K562 (cell line): ENCODE results near the gene OSBPL10.

Source experiments
- EHMT2 ChIP-seq: fragments of 450-650 bp; IDR thresholded peaks from 2 replicates; pipeline ENCODE4 v1.6.1; 2018; ENCODE audit warnings: antibody characterized with exemption
- EZH2 ChIP-seq: IDR thresholded peaks from 2 replicates; pipeline ENCODE4 v1.6.1; 2012; ENCODE audit warnings: low read depth, mild to moderate bottlenecking, inconsistent platforms, low read length, borderline replicate concordance
- KDM1A ChIP-seq, 2 experiments: fragments of 450-650 bp; IDR thresholded peaks; 2 replicates each; pipeline ENCODE4 v1.6.1; 2016; ENCODE audit warnings: mild to moderate bottlenecking in 2 of 2
- PTBP1 ChIP-seq: fragments of 200-400 bp; formaldehyde crosslinking; IDR thresholded peaks from 2 replicates; pipeline ENCODE4 v1.6.1; 2017; ENCODE audit warnings: low read depth, low read length
- SREBF2 ChIP-seq: sonication (generic); formaldehyde crosslinking; IDR thresholded peaks from 2 replicates; pipeline ENCODE4 v1.4.0; 2020; ENCODE audit warnings: mild to moderate bottlenecking, missing genetic modification reagents
- ZFP30 ChIP-seq: fragments of 250-450 bp; sonication (Bioruptor Pico); IDR thresholded peaks from 2 replicates; pipeline ENCODE4 v1.8.0; 2022; ENCODE audit warnings: moderate library complexity, mild to moderate bottlenecking, inconsistent platforms, borderline replicate concordance
- ZNF764 ChIP-seq: fragments of 250-450 bp; sonication (Bioruptor Pico); IDR thresholded peaks from 2 replicates; pipeline ENCODE4 v1.4.0; 2020; ENCODE audit warnings: low read depth, mild to moderate bottlenecking, moderate library complexity
- TF ChIP-seq, protein P1 (sequence below): fragments of 250-450 bp; sonication (Bioruptor Pico); IDR thresholded peaks from 2 replicates; pipeline ENCODE4 v1.8.0; 2021; ENCODE audit warnings: borderline replicate concordance, mild to moderate bottlenecking, moderate library complexity; ENCODE audit not compliant: poor library complexity, severe bottlenecking
- TF ChIP-seq, protein P2 (sequence below), 2 experiments: IDR thresholded peaks in 1 of 2; conservative IDR thresholded peaks in 1 of 2; 2 replicates each; pipeline ENCODE4 v1.6.1; 2016; ENCODE audit warnings: low read depth in 2 of 2, mild to moderate bottlenecking in 1 of 2, missing compliant biosample characterization in 1 of 2, missing genetic modification characterization in 1 of 2, moderate library complexity in 1 of 2

DNA sequence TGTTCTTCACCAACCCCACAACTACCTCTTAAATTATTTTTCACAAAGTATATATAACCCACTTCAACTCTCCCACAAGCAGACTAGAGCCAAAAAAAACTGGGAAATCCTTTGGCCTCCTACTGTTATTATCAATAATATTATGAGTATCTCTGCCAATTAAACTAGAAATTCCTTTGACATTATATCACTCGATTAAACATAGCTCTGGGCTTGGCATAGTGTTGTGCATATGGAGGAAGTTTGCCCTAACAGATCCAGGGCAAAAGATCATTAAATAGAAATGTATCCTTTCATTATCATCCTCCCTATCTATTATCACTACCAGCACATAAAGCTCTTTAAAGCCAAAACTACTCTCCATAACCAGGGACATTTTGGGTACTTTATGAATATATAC, 74.9 kb downstream of the OSBPL10 start:
- TF ChIP-seq EHMT2 (no peak), ZNF764 (CRISPR knock-in tag) (no peak), KDM1A (IDR thresholded peaks at IDR 0.05) (no peak), SREBF2 (CRISPR knock-in tag) (no peak), PTBP1 (no peak), ZFP30 (CRISPR knock-in tag) (no peak), EZH2 (no peak)
- TF ChIP-seq, protein P1, sequence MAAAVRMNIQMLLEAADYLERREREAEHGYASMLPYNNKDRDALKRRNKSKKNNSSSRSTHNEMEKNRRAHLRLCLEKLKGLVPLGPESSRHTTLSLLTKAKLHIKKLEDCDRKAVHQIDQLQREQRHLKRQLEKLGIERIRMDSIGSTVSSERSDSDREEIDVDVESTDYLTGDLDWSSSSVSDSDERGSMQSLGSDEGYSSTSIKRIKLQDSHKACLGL (CRISPR knock-in tag) = no peak
- TF ChIP-seq, protein P2, sequence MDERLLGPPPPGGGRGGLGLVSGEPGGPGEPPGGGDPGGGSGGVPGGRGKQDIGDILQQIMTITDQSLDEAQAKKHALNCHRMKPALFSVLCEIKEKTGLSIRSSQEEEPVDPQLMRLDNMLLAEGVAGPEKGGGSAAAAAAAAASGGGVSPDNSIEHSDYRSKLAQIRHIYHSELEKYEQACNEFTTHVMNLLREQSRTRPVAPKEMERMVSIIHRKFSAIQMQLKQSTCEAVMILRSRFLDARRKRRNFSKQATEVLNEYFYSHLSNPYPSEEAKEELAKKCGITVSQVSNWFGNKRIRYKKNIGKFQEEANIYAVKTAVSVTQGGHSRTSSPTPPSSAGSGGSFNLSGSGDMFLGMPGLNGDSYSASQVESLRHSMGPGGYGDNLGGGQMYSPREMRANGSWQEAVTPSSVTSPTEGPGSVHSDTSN (CRISPR knock-in tag; IDR thresholded peaks at IDR 0.05; ENCODE audit: low read depth) = no peak
- TF ChIP-seq, protein P2 (tag; conservative IDR thresholded peaks at IDR 0.05; ENCODE audit: low read depth) = no peak
